Upper lobe of left lung (tissue), 4 donors: ENCODE results near the gene NECTIN4.

Experiments
- CTCF ChIP-seq, 6 experiments: fragments of 450-650 bp in 4 of 6; fragments of 200-600 bp in 2 of 6; sonication (generic) in 2 of 6; IDR thresholded peaks; one replicate each; pipeline ENCODE4 v1.5.1; 2016 to 2019; ENCODE audit warnings: antibody characterized with exemption in 6 of 6
- POLR2A ChIP-seq, 4 donors: fragments of 450-650 bp; IDR thresholded peaks; one replicate each; pipeline ENCODE4 v1.5.1; 2016 to 2017; ENCODE audit warnings: antibody characterized with exemption in 4 of 4, mild to moderate bottlenecking in 2 of 4

- TF ChIP-seq CTCF (IDR thresholded peaks at IDR 0.05) (no peak), POLR2A (IDR thresholded peaks at IDR 0.05) (no peak)
Observed at GRCh38 chr1:161044535-161044907, 44.8 kb downstream of the NECTIN4 start.
